GM19328 (cell line): ENCODE results near the gene LRRC26.

Experiments
- ATAC-seq: cut with Tn5 transposase; IDR thresholded peaks from one replicate; pipeline ENCODE4 v1.9.1; 2021; ENCODE audit warnings: mild to moderate bottlenecking, moderate library complexity; ENCODE audit not compliant: unreplicated experiment

The LRRC26 gene

DNA sequence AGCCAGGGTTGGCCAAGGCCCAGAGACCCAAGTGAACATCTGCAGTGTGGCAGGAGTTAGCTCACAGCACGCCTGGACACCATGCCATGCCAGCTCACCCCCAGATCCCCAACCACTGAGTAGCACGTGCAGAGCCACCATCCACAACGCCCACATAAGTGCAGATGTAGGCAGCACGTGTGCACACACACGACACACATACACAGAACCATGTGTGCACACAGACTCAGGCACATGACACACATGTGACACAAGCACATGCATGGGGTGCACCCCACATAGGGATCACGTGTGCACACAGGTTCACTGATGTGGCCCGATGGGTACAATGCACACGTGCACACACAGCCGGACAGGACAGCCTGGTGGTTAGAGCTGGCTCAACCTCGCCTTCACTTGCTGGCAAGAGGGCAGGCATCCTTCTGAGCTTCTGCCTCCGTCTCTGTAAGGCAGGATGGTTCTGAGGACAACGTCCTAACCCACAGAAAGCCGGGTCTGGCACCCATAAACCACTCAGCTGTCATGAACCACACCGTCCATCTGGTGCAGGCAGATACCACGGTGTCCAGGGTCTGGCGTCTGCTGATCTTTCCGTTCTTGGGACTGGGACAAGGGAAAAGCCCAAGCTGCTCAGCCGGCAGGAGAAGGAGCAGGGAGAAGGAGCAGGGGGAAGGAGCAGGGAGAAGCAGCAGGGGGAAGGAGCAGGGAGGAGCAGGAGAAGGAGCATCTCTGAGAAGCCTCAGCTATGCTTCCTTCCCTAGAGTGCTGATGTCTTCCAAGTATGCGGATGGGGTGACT, 12.0 kb downstream of the LRRC26 start:
- no peak for ATAC-seq

DNA sequence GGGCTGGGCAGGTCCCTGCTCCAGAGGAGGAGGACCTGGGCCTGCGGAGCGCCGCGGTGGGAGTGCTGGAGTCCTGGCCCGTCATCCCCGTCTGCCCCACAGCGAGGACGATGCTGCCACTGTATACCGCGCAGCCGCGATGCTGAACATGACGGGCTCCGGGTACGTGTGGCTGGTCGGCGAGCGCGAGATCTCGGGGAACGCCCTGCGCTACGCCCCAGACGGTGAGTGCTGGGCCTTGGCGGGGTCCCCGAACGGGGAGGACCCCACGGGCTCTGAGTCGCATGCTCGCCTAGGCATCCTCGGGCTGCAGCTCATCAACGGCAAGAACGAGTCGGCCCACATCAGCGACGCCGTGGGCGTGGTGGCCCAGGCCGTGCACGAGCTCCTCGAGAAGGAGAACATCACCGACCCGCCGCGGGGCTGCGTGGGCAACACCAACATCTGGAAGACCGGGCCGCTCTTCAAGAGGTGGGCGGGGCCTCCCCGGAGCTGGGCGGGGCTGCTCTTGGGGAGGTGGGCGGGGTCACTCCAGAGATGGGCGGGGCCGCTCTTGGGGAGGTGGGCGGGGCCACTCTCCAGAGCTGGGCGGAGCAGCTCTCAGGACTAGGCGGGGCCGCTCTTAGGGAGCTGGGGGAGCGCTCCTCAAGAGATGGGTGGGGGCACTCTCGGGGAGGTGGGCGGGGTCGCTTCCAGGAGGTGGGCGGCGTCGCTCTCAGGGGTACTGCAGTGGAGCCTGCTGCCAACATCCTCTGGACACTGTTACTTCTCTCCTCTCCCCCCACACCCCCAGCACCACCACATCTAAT, 13.1 kb downstream of the LRRC26 start:
- no peak for ATAC-seq

DNA sequence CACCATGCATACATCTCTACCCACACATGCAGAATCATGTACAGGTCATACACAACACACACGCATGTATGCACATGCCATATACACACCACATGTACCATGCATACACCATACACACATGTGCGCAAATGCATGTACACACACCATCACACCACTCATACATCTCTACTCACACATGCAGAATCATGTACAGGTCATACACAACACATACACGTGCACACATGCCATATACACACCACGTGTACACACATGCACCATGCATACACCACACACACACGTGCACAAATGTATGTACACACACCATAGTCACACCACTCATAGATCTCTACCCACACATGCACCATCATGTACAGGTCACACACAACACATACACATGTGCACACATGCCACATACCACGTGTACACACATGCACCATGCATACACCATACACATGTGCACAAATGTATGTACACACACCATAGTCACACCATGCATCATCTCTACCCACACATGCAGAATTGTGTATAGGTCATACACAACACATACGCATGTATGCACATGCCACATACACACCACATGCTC, 16.9 kb downstream of the LRRC26 start:
- no peak for ATAC-seq

DNA sequence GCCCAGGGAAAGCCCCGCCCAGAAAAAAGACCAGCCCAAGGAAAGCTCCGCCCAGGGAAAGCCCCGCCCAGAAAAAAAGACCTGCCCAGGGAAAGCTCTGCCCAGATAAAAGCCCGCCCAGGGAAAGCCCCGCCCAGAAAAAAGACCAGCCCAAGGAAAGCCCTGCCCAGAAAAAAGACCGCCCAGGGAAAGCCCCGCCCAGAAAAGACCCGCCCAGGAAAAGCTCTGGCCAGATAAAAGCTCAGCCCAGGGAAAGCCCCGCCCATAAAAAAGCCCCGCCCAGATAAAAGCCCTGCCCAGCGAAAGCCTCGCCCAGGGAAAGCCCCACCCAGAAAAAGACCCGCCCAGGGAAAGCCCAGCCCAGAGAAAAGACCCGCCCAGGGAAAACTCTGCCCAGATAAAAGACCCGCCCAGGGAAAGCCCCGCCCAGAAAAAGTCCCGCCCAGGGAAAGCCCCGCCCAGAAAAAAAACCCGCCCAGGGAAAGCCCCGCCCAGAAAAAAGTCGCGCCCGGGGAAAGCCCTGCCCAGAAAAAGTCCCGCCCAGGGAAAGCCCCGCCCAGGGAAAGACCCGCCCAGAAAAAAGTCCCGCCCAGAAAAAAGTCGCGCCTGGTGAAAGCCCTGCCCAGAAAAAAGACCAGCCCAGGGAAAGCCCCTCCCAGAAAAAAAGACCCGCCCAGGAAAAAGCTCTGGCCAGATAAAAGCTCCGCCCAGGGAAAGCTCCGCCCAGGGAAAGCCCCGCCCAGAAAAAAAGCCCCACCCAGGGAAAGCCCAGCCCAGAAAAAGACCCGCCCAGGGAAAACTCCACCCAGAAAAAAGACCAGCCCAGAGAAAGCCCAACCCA, 19.0 kb downstream of the LRRC26 start:
- ATAC-seq = no peak

DNA sequence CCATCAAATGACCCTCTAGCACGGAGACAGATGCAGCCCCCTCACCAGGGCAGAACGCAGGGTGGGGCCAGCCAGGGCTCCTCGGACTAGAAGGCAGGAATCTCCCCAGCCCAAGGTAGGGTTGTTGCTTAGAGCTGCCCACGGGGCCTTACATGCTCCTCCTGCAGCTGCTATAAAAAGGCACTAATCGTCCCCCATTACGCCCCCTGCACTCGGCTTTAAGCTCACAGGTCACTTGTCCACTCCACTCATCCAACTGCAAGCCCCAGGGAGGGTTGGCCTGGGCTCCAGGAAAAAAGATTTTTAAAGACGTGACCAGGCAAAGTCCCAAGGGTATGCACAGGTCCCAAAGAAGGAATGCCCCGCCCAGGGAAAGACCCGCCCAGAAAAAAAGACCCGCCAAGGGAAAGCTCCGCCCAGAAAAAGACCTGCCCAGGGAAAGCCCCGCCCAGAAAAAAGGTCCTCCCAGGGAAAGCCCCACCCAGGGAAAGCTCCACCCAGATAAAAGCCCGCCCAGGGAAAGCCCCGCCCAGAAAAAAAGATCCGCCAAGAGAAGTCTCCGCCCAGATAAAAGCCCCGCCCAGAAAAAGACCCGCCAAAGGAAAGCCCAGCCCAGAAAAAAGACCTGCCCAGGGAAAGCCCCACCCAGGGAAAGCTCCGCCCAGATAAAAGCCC, 19.8 kb downstream of the LRRC26 start:
- no peak for ATAC-seq

DNA sequence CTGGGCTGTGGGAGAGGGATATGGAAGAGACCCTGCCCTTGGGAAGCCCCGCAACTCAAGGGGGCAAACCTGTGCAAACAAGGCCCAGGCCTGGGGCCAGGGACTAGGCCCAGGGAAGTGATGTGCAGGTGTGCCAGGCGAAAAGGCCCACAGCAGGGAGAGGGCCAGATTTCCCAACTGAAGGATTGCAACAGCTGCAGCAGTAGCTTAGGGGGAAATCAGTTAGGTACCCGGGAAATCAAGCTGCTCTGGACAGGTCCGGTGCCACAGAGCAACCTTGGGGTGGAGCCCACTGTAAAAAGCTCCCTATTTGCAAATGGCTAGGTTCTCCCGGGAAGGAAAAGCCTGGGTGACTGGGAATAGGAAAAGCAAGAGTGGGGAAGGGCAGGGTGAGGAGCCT, 20.5 kb downstream of the LRRC26 start:
- no peak for ATAC-seq

DNA sequence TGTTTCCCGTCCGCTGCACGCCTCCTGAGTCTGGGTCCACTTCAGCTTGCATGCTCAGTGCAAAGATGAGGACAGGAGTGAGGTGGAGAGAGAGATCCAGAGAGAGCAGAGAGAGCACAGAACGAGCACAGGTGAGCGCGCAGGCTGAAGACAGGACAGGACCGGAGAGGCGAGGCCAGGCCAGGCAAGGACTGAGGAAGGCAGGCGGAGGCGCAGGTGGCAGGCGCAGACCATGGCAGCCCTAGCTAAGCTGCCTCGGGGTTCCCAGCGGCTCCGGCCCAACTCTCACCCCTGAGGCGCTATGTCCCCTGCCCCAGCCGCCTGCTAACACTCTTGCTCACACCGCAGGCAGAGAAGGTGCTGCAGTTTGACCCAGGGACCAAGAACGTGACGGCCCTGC, 21.2 kb downstream of the LRRC26 start:
- ATAC-seq = no peak

DNA sequence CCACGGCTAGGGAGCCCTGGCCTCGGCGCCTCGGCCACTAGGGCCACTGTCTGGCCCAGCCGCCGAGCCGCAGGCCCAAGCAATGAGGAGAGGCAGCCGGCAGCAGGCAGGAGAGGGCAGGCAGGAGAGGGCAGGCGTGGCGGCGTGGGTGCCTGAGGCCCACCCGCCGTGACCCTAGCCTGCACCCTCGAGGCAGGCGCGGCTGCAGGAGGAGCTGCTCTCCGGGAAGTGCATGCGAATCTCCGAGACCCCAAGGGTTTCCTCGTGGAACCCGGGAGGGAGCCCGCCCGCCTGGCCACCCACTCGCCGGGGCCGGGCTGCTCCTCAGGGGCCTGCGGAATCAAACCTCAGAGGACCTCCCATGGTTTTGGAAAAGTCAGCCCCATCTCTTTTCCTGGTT, 21.6 kb downstream of the LRRC26 start:
- no peak for ATAC-seq

DNA sequence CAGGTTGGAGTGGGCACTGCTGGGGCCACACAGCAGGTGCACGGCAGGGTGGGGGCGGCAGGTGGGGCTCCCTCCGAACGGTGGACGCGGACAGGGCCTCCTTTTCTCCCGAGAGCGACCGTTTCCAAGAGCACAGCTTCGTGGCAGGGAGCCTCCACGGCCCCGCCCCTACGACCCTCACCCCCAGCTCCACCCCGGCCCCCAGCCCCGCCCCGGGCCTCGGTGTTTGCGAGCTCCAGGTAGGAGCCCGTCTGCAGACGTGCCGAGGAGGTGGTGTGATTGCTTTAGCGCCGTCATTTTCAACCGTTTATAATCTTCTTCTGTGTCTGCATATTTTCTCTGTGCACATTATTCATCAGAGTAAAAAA, 22.1 kb downstream of the LRRC26 start:
- ATAC-seq = no peak

DNA sequence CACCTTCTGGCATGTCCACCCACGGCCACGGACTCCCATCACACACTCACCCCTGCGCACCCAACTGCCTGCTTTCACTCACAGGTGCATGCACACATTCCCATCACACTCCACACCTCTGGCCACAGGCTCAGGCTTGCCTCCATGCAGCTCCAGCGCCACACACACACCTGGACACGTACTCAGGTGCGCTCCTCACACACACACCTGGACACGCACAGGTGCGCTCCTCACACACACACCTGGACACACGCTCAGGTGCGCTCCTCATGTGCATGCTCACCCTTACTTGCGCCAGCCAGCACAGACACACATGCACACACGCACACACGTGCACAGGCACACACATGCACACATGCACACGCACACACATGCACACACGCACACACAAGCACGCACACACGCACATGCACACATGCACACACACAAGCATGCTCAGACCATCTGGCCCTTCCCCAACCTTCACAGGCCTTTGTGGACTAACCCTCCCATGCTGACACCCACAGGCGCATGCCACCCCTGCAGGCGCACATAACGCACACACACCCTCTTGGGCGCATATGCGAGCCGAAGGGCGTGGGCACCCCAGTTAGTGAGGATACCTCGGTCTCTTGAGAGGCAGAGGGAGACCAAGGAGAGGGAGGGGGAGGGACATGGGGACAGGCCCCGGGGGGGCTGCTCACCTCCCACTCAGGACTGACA, 22.6 kb downstream of the LRRC26 start:
- no peak for ATAC-seq

DNA sequence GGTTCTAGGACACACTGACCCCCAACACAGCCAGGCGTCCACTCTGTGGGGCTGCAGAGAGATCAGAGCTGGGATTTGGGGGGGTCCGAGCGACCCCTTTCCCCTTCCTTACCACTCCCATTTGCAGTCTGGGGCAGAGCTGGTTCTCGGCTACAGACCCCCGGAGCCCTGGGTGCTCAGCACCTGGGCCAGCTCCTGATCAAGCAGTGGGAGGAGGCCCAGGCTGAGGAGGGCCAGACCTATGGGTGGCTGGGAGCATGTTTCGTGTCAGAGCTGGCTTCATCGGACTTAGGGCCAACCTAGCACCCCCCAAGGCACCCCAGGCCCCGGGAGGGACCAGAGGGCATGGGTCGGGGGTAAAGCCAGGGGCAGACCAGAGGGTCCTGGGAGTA, 23.3 kb downstream of the LRRC26 start:
- no peak for ATAC-seq

DNA sequence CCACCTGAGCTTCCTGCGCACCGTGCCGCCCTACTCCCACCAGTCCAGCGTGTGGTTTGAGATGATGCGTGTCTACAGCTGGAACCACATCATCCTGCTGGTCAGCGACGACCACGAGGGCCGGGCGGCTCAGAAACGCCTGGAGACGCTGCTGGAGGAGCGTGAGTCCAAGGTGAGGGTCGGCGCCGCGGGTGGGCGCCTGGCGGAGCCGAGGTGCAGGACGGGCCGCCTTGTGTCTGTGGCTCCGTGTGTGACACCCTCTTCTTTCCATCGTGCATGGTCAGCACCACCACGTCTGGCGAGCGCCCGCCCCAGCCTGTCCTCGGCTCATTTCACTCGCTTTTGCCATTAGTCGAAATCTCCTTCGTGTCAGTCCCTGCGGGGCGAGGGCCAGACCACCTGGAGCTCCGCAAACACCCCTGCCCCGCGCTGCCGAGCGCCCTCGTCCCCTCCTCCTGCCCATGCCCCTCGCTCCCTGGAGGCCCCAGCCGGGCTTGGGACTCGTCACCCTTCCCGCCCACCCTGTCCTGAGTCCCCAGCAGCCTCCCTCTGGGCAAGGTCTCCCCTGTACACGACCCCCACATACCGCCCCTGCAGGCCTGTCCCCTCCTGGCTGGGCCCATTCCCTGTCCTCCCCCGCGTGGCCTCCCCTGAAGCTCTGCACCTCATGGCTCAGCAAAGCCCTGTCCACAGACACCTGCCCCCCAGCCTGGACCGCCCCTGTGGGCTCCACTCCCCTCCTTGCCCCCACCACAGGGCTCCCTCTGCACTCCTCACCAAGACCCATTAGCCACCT, 23.9 kb downstream of the LRRC26 start:
- no peak for ATAC-seq

DNA sequence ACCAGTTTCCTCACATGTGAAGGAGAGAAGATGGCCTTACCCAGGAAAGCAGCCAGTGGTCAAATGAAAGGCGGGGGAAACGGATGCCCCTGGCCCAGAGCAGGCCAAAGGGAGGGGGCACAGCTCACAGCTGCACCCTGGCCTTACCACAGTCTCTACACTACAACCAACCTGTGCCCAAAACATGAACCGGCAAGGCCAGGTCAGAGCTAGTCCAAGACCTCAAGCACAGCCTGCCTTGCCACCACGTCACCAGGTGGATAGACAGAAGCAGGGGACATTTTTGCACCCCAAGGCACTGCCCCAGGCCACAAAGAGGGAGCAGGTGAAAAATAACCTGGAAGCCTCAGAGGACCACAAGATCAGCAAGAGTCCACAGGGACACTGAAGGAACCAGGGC, 26.4 kb downstream of the LRRC26 start:
- no peak for ATAC-seq

DNA sequence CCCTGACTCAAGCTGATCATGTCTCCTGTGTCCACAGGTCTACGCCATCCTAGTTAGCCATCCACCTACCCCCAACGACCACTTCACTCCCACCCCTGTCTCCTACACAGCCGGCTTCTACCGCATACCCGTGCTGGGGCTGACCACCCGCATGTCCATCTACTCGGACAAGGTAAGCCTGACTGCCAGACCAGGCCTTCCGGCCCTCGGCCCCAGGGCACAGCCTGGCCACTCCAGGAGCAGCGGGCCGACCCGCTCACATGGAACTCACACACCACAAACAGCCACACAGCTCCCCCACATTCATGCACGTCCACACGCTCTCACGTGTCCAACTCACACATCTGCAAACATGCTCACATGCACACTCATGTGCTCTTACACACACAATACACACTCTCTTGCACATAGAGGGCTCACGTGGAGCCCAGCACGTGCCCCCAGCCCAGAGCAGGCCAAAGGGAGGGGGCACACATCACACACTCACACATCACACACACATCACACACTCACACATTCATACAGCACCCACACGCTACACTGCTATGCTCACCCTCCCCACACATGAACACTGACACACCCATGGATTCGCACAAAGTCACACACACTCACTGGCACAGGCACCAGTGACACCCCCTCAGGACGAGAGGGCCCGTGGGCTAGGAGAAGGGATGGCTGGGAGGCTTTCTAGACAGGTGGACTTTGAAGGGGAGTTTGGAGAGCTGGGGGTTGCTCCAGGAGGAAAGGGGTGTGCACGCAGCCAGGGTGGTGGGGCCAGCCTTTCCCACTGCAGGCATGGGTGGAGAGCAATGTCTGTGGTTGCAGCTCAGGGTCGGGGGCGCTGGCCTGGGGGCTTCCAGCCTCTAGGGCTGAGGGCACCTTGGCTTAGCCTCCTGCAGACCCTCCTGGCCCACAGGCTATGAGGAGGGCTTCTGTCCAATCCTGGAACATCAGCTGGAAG, 27.6 kb downstream of the LRRC26 start:
- no peak for ATAC-seq

DNA sequence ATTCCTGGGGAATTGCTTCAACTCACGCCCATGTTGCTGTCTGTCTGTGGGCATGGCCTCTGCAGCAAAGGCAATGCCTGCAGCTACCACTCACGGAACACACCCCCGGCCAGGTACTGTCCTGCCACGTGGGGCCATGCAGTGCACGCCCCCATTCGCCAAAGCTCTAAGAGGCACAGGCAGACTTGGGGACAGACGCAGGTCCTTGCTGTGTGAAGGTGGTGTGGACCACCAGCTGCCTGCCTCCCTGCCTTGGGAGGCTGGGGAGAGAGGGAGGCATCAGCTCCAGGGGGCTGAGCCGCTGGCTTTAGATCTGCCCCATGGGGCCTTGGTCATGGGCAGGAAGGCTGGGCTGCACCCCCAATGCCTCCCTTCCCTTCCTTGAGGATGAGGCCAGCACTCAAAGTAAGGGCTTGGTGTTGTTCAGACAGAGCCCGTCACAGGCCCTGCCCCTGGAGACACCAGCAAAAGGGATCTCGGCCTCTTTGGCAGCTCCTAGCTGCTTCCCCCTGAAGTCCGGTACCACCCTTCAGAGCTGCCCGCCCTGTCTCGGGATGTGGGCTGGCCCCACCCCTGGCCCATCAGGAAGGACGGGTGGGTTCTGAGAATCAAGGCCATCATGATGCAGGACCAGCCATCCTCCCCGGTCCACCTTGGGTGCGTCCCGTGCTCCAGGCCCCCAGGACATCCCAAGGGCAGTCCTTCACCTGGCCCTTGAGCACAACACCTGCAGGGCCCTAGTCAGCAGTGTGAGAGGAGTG, 28.6 kb downstream of the LRRC26 start:
- ATAC-seq = no peak

DNA sequence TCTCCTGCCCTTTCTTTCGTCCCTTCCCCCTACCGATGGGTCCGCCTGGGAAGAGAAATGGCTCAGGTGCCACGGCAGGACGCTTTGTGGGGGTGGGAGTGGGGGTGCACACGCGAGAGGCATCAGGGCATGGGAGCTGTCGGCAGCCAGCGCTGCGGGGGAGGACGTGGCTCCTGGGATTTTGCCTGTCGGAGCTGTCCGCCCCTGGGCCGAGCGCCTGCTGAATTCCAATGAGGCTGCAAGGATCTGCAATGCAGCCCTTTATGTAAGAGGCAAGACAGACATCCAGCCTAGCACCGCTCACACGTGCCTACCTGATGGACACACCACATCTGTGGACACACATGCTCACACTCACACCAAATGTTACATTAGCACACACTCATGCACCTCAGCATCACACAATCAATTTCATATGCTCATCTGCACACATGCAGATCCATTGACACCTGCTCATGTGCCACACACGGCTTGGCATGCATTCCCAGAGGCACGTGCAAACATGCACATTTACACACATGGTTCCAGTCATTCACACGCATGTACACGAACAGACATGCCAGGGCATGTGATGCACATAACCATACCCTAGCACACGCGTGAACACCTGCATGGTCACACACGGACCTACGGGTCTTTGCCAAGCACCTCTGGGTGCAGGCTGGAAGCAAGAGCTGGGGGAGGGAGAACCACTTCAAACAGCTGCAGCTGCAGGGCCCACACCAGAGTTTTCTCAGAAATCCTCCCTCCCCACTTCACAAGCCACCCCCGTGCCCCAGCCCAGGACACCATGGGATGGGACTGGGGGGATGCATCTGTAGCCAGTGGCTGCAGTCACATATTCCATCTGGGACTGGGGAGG, 29.5 kb downstream of the LRRC26 start:
- ATAC-seq = no peak
